PFSK-1 (cell line): ENCODE data around the gene INSYN1.

Experiments
- FOXP2 ChIP-seq: optimal IDR thresholded peaks from 2 replicates; pipeline ENCODE3; 2011; ENCODE audit warnings: borderline replicate concordance, control low read depth, inconsistent platforms; ENCODE audit not compliant: insufficient read depth; ENCODE audit errors: extremely low read length, extremely low read depth
- POLR2AphosphoS5 ChIP-seq: IDR thresholded peaks from 2 replicates; pipeline ENCODE4 v1.6.1; 2012; ENCODE audit warnings: low read depth, mild to moderate bottlenecking, control low read depth, low read length, moderate library complexity
- SIN3A ChIP-seq: IDR thresholded peaks from 2 replicates; pipeline ENCODE4 v1.6.1; 2012; ENCODE audit warnings: mild to moderate bottlenecking, low read length, moderate library complexity, borderline replicate concordance; ENCODE audit not compliant: insufficient read depth
- TAF1 ChIP-seq: IDR thresholded peaks from 2 replicates; pipeline ENCODE4 v1.6.1; 2012; ENCODE audit warnings: low read length, control low read depth, borderline replicate concordance; ENCODE audit not compliant: insufficient read depth
- TF ChIP-seq, protein P1 (sequence below), 2 experiments: IDR thresholded peaks; 2 replicates each; pipeline versions ENCODE4 v1.6.1 to v1.8.0; 2011 to 2012; ENCODE audit warnings: low read depth in 2 of 2, low read length in 2 of 2, control low read depth in 1 of 2, inconsistent platforms in 1 of 2, mild to moderate bottlenecking in 1 of 2, moderate library complexity in 1 of 2; ENCODE audit not compliant: insufficient read depth in 1 of 2

The INSYN1 gene

DNA sequence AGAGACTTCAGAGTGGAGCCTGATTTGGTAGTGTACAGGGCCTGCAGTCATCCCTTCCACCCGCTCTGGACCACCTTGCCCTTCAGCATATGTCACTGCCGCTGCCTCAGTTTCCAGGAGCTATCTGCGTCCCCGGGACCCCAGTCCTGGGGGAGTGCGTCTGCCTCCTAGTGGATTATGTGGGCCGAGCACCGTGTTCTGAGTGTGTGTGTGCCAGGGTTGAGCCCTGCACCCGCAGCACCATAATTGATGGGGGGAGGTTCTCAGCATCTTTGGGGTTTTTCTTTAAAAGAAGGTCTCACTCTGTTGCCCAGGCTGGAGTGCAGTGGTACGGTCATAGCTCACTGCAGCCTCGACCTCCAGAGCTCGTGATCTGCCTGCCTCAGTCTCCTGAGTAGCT lies 35.3 kb downstream of the INSYN1 start:
- TF ChIP-seq FOXP2: no peak
- TF ChIP-seq, protein P1, sequence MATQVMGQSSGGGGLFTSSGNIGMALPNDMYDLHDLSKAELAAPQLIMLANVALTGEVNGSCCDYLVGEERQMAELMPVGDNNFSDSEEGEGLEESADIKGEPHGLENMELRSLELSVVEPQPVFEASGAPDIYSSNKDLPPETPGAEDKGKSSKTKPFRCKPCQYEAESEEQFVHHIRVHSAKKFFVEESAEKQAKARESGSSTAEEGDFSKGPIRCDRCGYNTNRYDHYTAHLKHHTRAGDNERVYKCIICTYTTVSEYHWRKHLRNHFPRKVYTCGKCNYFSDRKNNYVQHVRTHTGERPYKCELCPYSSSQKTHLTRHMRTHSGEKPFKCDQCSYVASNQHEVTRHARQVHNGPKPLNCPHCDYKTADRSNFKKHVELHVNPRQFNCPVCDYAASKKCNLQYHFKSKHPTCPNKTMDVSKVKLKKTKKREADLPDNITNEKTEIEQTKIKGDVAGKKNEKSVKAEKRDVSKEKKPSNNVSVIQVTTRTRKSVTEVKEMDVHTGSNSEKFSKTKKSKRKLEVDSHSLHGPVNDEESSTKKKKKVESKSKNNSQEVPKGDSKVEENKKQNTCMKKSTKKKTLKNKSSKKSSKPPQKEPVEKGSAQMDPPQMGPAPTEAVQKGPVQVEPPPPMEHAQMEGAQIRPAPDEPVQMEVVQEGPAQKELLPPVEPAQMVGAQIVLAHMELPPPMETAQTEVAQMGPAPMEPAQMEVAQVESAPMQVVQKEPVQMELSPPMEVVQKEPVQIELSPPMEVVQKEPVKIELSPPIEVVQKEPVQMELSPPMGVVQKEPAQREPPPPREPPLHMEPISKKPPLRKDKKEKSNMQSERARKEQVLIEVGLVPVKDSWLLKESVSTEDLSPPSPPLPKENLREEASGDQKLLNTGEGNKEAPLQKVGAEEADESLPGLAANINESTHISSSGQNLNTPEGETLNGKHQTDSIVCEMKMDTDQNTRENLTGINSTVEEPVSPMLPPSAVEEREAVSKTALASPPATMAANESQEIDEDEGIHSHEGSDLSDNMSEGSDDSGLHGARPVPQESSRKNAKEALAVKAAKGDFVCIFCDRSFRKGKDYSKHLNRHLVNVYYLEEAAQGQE (IDR thresholded peaks at IDR 0.05; ENCODE audit: insufficient read depth in 1 of 2, low read depth in 2 of 2, low read length in 2 of 2): no peak
- no peak for TF ChIP-seq SIN3A
- TF ChIP-seq POLR2AphosphoS5: no peak
- no peak for TF ChIP-seq TAF1

DNA sequence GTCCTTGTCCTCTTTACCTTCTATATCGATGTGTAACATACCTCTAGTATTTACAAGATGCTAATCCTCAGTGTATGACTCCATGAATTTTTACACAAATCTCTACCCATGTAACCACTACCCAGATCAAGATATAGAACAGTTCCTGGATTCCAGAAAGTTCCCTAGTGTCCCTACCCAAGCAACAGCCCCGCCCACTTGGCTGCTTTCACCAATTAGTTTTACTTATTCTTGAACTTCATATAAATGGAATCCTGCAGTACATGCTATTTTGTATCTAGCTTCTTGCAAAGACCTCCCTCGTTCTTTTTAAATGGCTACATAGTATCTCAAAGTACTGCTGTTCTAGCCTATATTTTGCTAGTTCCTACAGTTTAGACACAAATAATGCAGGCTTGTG lies 35.9 kb downstream of the INSYN1 start:
- TF ChIP-seq SIN3A (no peak), TAF1 (no peak), POLR2AphosphoS5 (no peak), FOXP2 (no peak)
- TF ChIP-seq, protein P1 (IDR thresholded peaks at IDR 0.05; ENCODE audit: insufficient read depth in 1 of 2, low read depth in 2 of 2, low read length in 2 of 2): no peak

DNA sequence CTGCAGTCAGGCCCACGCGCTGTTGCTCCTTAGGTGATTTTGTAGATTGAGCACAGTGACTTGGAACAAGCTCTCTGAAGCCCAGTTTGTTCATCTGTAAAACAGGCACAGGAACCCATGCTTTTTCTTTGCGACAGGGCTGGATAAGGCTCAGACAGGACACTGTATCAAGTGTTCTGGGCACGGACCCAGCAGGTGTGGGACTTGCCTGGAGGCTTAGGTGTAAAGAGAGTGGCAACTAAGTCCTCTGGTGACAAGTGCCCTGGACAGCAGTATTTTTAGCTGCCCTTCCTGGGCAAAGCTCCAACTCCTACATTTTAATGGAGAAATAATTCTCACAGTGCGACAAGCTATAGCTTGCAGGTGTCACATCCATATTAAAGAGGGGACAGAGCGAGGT lies 36.7 kb downstream of the INSYN1 start:
- TF ChIP-seq SIN3A: no peak
- TF ChIP-seq POLR2AphosphoS5: no peak
- no peak for TF ChIP-seq TAF1
- TF ChIP-seq, protein P1 (IDR thresholded peaks at IDR 0.05; ENCODE audit: insufficient read depth in 1 of 2, low read depth in 2 of 2, low read length in 2 of 2): no peak
- TF ChIP-seq FOXP2: no peak

DNA sequence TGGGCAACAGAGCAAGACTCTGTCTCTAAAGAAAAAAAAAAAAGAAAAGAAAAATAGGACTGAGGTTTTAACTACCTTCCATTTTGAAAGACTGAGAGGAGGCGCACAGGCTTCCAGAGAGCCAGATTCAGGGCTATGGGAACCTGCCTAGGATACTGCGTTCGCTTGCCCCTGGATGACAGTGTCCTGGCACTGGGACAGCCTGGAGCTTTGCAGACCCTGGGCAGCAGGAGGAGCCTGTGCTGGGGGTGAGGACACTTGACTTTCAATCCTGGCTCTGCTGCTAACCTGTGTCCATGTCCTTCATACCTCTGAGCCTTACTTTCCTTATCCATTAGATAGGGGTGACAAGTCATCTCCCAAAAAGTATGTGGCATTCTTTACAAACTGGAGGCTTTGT lies 37.7 kb downstream of the INSYN1 start:
- TF ChIP-seq FOXP2 (no peak), TAF1 (no peak), POLR2AphosphoS5 (no peak; the same call in 1 of the 2 replicates), SIN3A (no peak)
- TF ChIP-seq, protein P1 (IDR thresholded peaks at IDR 0.05; ENCODE audit: insufficient read depth in 1 of 2, low read depth in 2 of 2, low read length in 2 of 2): no peak

DNA sequence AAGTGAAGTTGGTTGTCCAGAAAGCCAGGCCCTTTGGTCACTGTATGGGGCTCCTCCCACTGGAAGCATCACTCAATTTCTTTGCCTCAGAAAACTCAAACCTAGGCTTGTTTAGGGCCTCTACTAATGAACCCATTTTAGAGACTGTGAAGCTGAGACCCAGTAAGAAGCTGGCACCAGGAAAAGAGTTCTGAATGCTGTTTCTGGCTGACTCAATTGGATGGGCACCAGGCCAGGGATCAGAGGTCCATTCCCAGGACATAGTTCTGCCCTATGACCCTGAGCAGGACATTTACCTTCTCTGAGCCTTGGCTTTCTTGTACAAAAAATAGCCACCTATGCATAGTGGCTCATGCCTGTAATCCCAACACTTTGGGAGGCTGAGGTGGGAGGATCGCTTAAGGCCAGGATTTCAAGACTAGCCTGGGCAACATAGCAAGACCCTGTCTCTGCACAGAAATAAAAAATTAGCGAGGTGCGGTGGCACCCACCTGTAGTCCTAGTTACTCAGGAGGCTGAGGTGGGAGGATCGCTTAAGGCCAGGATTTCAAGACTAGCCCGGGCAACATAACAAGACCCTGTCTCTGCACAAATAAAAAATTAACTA lies 38.4 kb downstream of the INSYN1 start:
- TF ChIP-seq TAF1 (no peak), FOXP2 (no peak), POLR2AphosphoS5 (0 out of 2 replicates have a peak, but pooled peaks have one; percentile 1)
- TF ChIP-seq, protein P1 (IDR thresholded peaks at IDR 0.05; ENCODE audit: insufficient read depth in 1 of 2, low read depth in 2 of 2, low read length in 2 of 2): no peak
